Spleen (tissue), 11 donors: Measurements from ENCODE around the gene ZBTB49. TPM values are rescaled to one million over a fixed set of nuclear protein-coding genes. Genes with fewer than 3 reads are reported as not detected.
"Not testable (repeated sequence)": the region's sequence is repeated elsewhere in the genome, so short reads cannot be mapped to it uniquely, and the experiment has no call there.

ENCODE experiments used
- DNase-seq: peaks from one replicate; pipeline ENCODE4 v3.0.0-alpha.2; 2020
- H3K27ac ChIP-seq, 8 donors: fragments of 200-600 bp; sonication (generic) in 7 of 8; 1 replicate in 4 of 8; 2 replicates in 4 of 8; pipeline versions ENCODE4 v1.5.0 to v1.8.0; 2016 to 2021; ENCODE audit warnings: inconsistent platforms in 4 of 8, mild to moderate bottlenecking in 4 of 8, moderate library complexity in 1 of 8
- H3K27me3 ChIP-seq, 7 donors: fragments of 200-600 bp; sonication (generic) in 6 of 7; replicated peaks in 1 of 7; 1 replicate in 4 of 7; 2 replicates in 3 of 7; pipeline versions ENCODE4 v1.5.0 to v1.8.0; 2016 to 2021; ENCODE audit warnings: inconsistent platforms in 3 of 7, mild to moderate bottlenecking in 1 of 7
- H3K36me3 ChIP-seq, 6 donors: fragments of 200-600 bp; sonication (generic) in 5 of 6; 1 replicate in 4 of 6; 2 replicates in 2 of 6; pipeline versions ENCODE4 v1.5.0 to v1.8.0; 2016 to 2021; ENCODE audit warnings: inconsistent platforms in 2 of 6
- H3K4me1 ChIP-seq, 6 donors: fragments of 200-600 bp; sonication (generic) in 5 of 6; 1 replicate in 3 of 6; 2 replicates in 3 of 6; pipeline versions ENCODE4 v1.5.0 to v1.8.0; 2016 to 2021; ENCODE audit warnings: inconsistent platforms in 3 of 6
- H3K4me3 ChIP-seq, 8 donors: fragments of 200-600 bp; sonication (generic) in 7 of 8; 1 replicate in 4 of 8; 2 replicates in 4 of 8; pipeline versions ENCODE4 v1.5.0 to v1.8.0; 2016 to 2021; ENCODE audit warnings: inconsistent platforms in 4 of 8, mild to moderate bottlenecking in 4 of 8, moderate library complexity in 2 of 8
- H3K9me3 ChIP-seq, 8 donors: fragments of 200-600 bp; sonication (generic) in 7 of 8; 1 replicate in 4 of 8; 2 replicates in 4 of 8; pipeline versions ENCODE4 v1.5.0 to v1.8.0; 2016 to 2021; ENCODE audit warnings: inconsistent platforms in 4 of 8
- POLR2A ChIP-seq, 3 donors: fragments of 450-650 bp; IDR thresholded peaks; one replicate each; pipeline ENCODE4 v1.5.1; 2017; ENCODE audit warnings: antibody characterized with exemption in 3 of 3, mild to moderate bottlenecking in 1 of 3
- POLR2AphosphoS5 ChIP-seq, 3 donors: sonication (generic); formaldehyde crosslinking; IDR thresholded peaks; one replicate each; pipeline ENCODE4 v1.5.1; 2017; ENCODE audit warnings: antibody characterized with exemption in 3 of 3
- WGBS, 5 donors: extraction: QIAGEN DNeasy Blood & Tissue Kit in 3 of 5; methylation state at CpG; one replicate each; pipeline versions ENCODE4 v1.1.5 to v1.1.7; 2013 to 2018; 5-methylcytosine and 5-hydroxymethylcytosine counted together
- intact Hi-C: fragments of 100-400 bp; cut with DNase I; formaldehyde crosslinking; loops from one replicate; pipeline ENCODE4 v1.15.0; 2023; ENCODE audit warnings: low total_unique reads
- polyA plus RNA-seq, 3 donors: library from polyadenylated mRNA; stranded (reverse); fragments of 200-250 nt; gene quantifications; one replicate each; pipeline ENCODE4 v1.2.1, GENCODE V29; 2013
- total RNA-seq, 7 donors: library from RNA; depleted of rRNA in 3 of 7; stranded (reverse); fragments of >200 nt in 3 of 7; fragmentation: NEBNext Ultra II Directional in 4 of 7; extraction: Animal tissue kit (Norgen Biotek cat#: 25700) in 4 of 7; gene quantifications; one replicate each; pipeline versions ENCODE4 v1.1.0 to v1.2.1, GENCODE V29; 2016 to 2021
- TF ChIP-seq, protein P1 (sequence below), 11 experiments: fragments of 200-600 bp in 7 of 11; fragments of 450-650 bp in 4 of 11; sonication (generic) in 4 of 11; IDR thresholded peaks in 8 of 11; conservative IDR thresholded peaks in 3 of 11; 1 replicate in 7 of 11; 2 replicates in 4 of 11; pipeline versions ENCODE4 v1.4.0 to v1.8.0; 2016 to 2021; ENCODE audit warnings: antibody characterized with exemption in 11 of 11, inconsistent platforms in 4 of 11, mild to moderate bottlenecking in 1 of 11
- donor health status: healthy with polysubstance abuse.
- donor health status: DM: no; HTN: no; CAD: no; lungs with moderate emphysema.
- donor health status: DM: no; HTN: no; CAD: no.
- donor health status: Bipolar disorder and iron deficiency.
- donor health status: healthy.
- donor health status: DM: no; HTN: no; CAD: no.
- donor health status: DM: yes; HTN: yes; CAD: no.

Gene ZBTB49
- total and polyA plus RNA-seq, 10 donors = 2.7 to 25.4 (median 10.8) TPM

DNA sequence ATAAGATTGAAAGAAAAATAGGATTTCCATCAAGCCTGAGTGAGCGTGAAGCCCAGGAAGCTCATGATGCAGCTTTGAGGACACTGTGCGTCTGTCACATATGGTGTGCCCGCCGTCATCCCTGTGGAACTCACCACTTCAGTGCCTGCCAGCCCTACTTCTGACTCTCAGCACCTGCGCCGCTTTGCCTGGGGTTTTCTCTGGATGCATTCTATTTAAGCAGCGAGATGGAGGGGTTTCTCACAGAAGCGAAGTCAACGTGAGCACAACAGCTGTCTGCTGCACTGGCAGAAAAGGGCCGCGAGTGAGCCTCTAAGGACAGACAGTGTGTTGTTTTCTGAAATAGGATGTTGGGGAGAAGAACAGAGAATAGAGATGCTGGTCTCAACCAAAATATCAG is 35.9 kb upstream of the ZBTB49 start:
- Histone ChIP-seq H3K36me3 (no peaks in the 10 kb centered on the region), H3K27me3 (peaks cover 0 to 13% (median 0%) of the 10 kb centered on the region in 7 donors), H3K4me1 (peaks cover 0 to 7% (median 2%) of the 10 kb centered on the region in 6 donors), H3K4me3 (no peak overlapping the region), H3K27ac (no peak overlapping the region), H3K9me3 (no peaks in the 10 kb centered on the region)
- intact Hi-C loops = no loop called here
- TF ChIP-seq, protein P1, sequence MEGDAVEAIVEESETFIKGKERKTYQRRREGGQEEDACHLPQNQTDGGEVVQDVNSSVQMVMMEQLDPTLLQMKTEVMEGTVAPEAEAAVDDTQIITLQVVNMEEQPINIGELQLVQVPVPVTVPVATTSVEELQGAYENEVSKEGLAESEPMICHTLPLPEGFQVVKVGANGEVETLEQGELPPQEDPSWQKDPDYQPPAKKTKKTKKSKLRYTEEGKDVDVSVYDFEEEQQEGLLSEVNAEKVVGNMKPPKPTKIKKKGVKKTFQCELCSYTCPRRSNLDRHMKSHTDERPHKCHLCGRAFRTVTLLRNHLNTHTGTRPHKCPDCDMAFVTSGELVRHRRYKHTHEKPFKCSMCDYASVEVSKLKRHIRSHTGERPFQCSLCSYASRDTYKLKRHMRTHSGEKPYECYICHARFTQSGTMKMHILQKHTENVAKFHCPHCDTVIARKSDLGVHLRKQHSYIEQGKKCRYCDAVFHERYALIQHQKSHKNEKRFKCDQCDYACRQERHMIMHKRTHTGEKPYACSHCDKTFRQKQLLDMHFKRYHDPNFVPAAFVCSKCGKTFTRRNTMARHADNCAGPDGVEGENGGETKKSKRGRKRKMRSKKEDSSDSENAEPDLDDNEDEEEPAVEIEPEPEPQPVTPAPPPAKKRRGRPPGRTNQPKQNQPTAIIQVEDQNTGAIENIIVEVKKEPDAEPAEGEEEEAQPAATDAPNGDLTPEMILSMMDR (IDR thresholded peaks at IDR 0.05 in 8 of 11, conservative IDR thresholded peaks at IDR 0.05 in 3 of 11) = no peak
- TF ChIP-seq POLR2AphosphoS5 (IDR thresholded peaks at IDR 0.05) (no peak), POLR2A (IDR thresholded peaks at IDR 0.05) (no peak)
- 84 to 88% (median 87%) methylated on average over 11 of the region's 11 CpGs for WGBS, 5 donors
- DNase-seq = no peak

GRCh38 chr4:4254666-4255065 is 35.4 kb upstream of the ZBTB49 start:
- Histone ChIP-seq H3K4me3 (no peak overlapping the region), H3K9me3 (no peaks in the 10 kb centered on the region), H3K27me3 (peaks cover 0 to 13% (median 0%) of the 10 kb centered on the region in 7 donors), H3K27ac (no peak overlapping the region), H3K4me1 (peaks cover 0 to 5% (median 1%) of the 10 kb centered on the region in 6 donors), H3K36me3 (no peaks in the 10 kb centered on the region)
- TF ChIP-seq POLR2A (IDR thresholded peaks at IDR 0.05) = no peak
- TF ChIP-seq POLR2AphosphoS5 (IDR thresholded peaks at IDR 0.05) = no peak
- TF ChIP-seq, protein P1 (IDR thresholded peaks at IDR 0.05 in 8 of 11, conservative IDR thresholded peaks at IDR 0.05 in 3 of 11) = no peak
- intact Hi-C loops = loop anchor here (5.0 kb wide), 1 partner anchor 83 kb away; no protein-coding TSS in a partner anchor
- no peak for DNase-seq
- 85 to 92% (median 86%) methylated on average over 6 of the region's 6 CpGs for WGBS, 5 donors

DNA sequence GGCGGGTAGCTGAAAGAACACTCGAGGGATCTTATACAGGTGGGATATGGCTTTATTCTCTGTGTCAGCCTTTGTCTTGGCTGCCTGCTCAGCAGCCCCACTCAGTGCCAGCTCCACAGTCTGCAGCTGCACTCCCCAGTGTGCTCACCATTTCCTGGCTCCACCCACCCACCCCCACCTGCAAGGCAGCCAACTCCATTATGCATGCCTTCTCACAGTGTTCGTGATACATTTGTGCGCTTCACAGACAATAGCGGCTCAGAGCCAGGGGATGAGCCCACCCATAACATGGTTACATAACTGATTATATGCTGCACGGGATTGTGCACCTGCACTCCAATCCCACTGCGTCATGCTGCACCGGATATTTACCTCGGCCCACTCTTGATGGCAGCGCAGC is 33.3 kb upstream of the ZBTB49 start:
- no peaks in the 10 kb centered on the region for H3K36me3 ChIP-seq
- H3K4me1 ChIP-seq = peaks cover 0 to 5% (median 1%) of the 10 kb centered on the region in 6 donors
- no peaks in the 10 kb centered on the region for H3K9me3 ChIP-seq
- H3K27ac ChIP-seq = no peak overlapping the region
- TF ChIP-seq POLR2A (IDR thresholded peaks at IDR 0.05) (no peak), POLR2AphosphoS5 (IDR thresholded peaks at IDR 0.05) (no peak)
- TF ChIP-seq, protein P1 (IDR thresholded peaks at IDR 0.05 in 8 of 11, conservative IDR thresholded peaks at IDR 0.05 in 3 of 11) = no peak
- intact Hi-C loops = loop anchor here (5.0 kb wide), 1 partner anchor 81 kb away; no protein-coding TSS in a partner anchor
- WGBS, 5 donors = 69 to 75% (median 72%) methylated on average over 9 to 10 of the region's 10 CpGs
- no peak overlapping the region for H3K4me3 ChIP-seq
- no peak for DNase-seq
- H3K27me3 ChIP-seq = peaks cover 0 to 13% (median 0%) of the 10 kb centered on the region in 7 donors

DNA sequence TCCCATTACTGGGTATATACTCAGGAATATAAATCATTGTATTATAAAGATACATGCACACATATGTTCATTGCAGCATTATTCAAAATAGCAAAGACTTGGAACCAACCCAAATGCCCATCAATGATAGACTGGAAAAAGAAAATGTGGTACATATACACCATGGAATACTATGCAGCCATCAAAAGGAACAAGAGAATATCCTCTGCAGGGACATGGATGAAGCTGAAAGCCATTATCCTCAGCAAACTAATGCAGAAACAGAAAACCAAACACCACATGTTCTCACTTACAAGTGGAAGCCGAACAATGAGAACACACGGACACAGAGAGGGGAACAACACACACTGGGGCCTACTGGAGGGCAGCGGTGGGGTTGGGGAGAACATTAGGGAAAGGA is 32.3 kb upstream of the ZBTB49 start:
- 65 to 94% (median 82%) methylated on average over 3 of the region's 3 CpGs for WGBS, 5 donors
- not testable (repeated sequence) for H3K9me3 ChIP-seq, H3K27ac ChIP-seq, H3K36me3 ChIP-seq, H3K4me1 ChIP-seq, H3K4me3 ChIP-seq, DNase-seq
- intact Hi-C loops = loop anchor here (5.0 kb wide), 1 partner anchor 80 kb away; no protein-coding TSS in a partner anchor
- H3K27me3 ChIP-seq = peaks cover 0 to 13% (median 0%) of the 10 kb centered on the region in 7 donors
